ENCODE data around the gene PHACTR1.

- TF ChIP-seq CTCF (IDR thresholded peaks at IDR 0.05; ENCODE audit: insufficient read depth, low read depth, low read length) (no peak), EZH2 (IDR thresholded peaks at IDR 0.05; ENCODE audit: insufficient read depth, low read length) (no peak)
Measured at GRCh38 chr6:12716298-12716916, at the start of gene PHACTR1.

Measured in astrocyte (in vitro differentiated cells and primary cell).